Hippocampal formation (tissue), 2 donors: Measurements from ENCODE around the gene MPP2.
"Not testable (repeated sequence)": the region's sequence is repeated elsewhere in the genome, so short reads cannot be mapped to it uniquely, and the experiment has no call there.

Experiments used
- DNase-seq, 2 donors: peaks; one replicate each; lab custom pipeline; 2025; lab: John Stamatoyannopoulos, UW

Gene MPP2

GRCh38 chr17:43907425-43907981 lies at the start of gene MPP2:
MPP2 (minus strand) TSS chr17:43907536; CDS start chr17:43904460, 3,076 bp downstream.
- DNase-seq, result peak; percentile 74 to 75

GRCh38 chr17:43956222-43956621 lies 48.9 kb upstream of the MPP2 start:
- DNase-seq, result no peak

GRCh38 chr17:43953746-43954145 lies 46.4 kb upstream of the MPP2 start, which contains the start of gene PYY:
PYY (minus strand) TSS chr17:43953940; CDS start chr17:43953483, 457 bp downstream.
- DNase-seq, result no peak

- no peak for DNase-seq
These were observed 45.7 kb upstream of the MPP2 start for GRCh38 chr17:43952724-43953666.

GRCh38 chr17:43952351-43952723 lies 45.0 kb upstream of the MPP2 start:
- no peak for DNase-seq

GRCh38 chr17:43951750-43952149 lies 44.4 kb upstream of the MPP2 start:
- no peak for DNase-seq

GRCh38 chr17:43950554-43950953 lies 43.2 kb upstream of the MPP2 start:
- no peak for DNase-seq

GRCh38 chr17:43949781-43950180 lies 42.4 kb upstream of the MPP2 start:
- DNase-seq, result no peak

GRCh38 chr17:43946781-43947180 lies 39.4 kb upstream of the MPP2 start:
- DNase-seq, result no peak

GRCh38 chr17:43945074-43945829 lies 37.9 kb upstream of the MPP2 start:
- DNase-seq, result no peak

- no peak for DNase-seq
These were observed 34.8 kb upstream of the MPP2 start, which contains the start of gene PPY for GRCh38 chr17:43942051-43942685. PPY (minus strand) TSS chr17:43942476; CDS start chr17:43941654, 822 bp downstream.

GRCh38 chr17:43940630-43941029 lies 33.3 kb upstream of the MPP2 start:
- DNase-seq, result no peak

GRCh38 chr17:43939886-43940285 lies 32.5 kb upstream of the MPP2 start:
- no peak for DNase-seq

- DNase-seq, result not testable (repeated sequence)
These were observed 32.1 kb upstream of the MPP2 start for GRCh38 chr17:43939452-43939851.

GRCh38 chr17:43938838-43939182 lies 31.5 kb upstream of the MPP2 start:
- DNase-seq, result no peak

- no peak for DNase-seq
These were observed 29.1 kb upstream of the MPP2 start for GRCh38 chr17:43936434-43936833.

GRCh38 chr17:43935926-43936261 lies 28.6 kb upstream of the MPP2 start:
- DNase-seq, result no peak

GRCh38 chr17:43935204-43935925 lies 28.0 kb upstream of the MPP2 start:
- DNase-seq, result no peak

GRCh38 chr17:43932923-43933322 lies 25.6 kb upstream of the MPP2 start:
- DNase-seq, result no peak

- DNase-seq, result no peak
These were observed 25.0 kb upstream of the MPP2 start for GRCh38 chr17:43932357-43932756.

- DNase-seq, result no peak
These were observed 23.8 kb upstream of the MPP2 start for GRCh38 chr17:43931062-43931571.
